ENCODE data around the gene ADAMTS14.

ADAMTS14 gene

DNA sequence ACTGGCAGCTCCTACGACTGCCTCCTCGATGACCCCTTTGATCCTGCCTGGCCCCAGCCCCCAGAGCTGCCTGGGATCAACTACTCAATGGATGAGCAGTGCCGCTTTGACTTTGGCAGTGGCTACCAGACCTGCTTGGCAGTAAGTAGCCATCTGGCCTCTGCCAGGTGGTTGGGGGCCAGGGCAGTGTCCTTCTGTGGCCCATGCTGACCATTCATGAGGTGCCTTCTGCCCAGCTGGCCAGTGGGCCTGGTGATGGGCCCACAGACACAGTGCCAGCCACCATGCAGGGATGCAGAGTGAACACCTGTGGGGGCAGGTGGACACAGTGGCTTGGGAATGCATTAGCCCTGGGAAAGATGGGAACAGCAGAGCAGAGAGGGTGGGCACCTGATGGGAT lies 62.9 kb downstream of the ADAMTS14 start:
- no peak overlapping the region for H3K4me3 Mint-ChIP-seq

GRCh38 chr10:70736525-70736924 lies 64.2 kb downstream of the ADAMTS14 start:
- H3K4me1 Mint-ChIP-seq (ENCODE audit: low read depth) = no peaks in the 10 kb centered on the region
- no peaks in the 10 kb centered on the region for H3K36me3 Mint-ChIP-seq (ENCODE audit: low read depth)

More for the DNA sequence above, 62.9 kb downstream of the ADAMTS14 start:
- no peak for DNase-seq
- Mint-ChIP-seq H3K27me3 (no peaks in the 10 kb centered on the region), H3K4me1 (ENCODE audit: low read depth) (no peaks in the 10 kb centered on the region), H3K36me3 (ENCODE audit: low read depth) (no peaks in the 10 kb centered on the region), H3K9me3 (no peaks in the 10 kb centered on the region), H3K27ac (no peak overlapping the region)

GRCh38 chr10:70737250-70737649 lies 64.9 kb downstream of the ADAMTS14 start:
- H3K4me1 Mint-ChIP-seq (ENCODE audit: low read depth) = no peaks in the 10 kb centered on the region
- no peak overlapping the region for H3K4me3 Mint-ChIP-seq
- H3K9me3 Mint-ChIP-seq = no peaks in the 10 kb centered on the region
- H3K27ac Mint-ChIP-seq = no peak overlapping the region
- H3K27me3 Mint-ChIP-seq = no peaks in the 10 kb centered on the region
- H3K36me3 Mint-ChIP-seq (ENCODE audit: low read depth) = no peaks in the 10 kb centered on the region
- DNase-seq = no peak

More at GRCh38 chr10:70736525-70736924, 64.2 kb downstream of the ADAMTS14 start:
- H3K9me3 Mint-ChIP-seq = no peaks in the 10 kb centered on the region
- no peak overlapping the region for H3K27ac Mint-ChIP-seq
- H3K4me3 Mint-ChIP-seq = no peak overlapping the region
- DNase-seq = no peak
- H3K27me3 Mint-ChIP-seq = no peaks in the 10 kb centered on the region

DNA sequence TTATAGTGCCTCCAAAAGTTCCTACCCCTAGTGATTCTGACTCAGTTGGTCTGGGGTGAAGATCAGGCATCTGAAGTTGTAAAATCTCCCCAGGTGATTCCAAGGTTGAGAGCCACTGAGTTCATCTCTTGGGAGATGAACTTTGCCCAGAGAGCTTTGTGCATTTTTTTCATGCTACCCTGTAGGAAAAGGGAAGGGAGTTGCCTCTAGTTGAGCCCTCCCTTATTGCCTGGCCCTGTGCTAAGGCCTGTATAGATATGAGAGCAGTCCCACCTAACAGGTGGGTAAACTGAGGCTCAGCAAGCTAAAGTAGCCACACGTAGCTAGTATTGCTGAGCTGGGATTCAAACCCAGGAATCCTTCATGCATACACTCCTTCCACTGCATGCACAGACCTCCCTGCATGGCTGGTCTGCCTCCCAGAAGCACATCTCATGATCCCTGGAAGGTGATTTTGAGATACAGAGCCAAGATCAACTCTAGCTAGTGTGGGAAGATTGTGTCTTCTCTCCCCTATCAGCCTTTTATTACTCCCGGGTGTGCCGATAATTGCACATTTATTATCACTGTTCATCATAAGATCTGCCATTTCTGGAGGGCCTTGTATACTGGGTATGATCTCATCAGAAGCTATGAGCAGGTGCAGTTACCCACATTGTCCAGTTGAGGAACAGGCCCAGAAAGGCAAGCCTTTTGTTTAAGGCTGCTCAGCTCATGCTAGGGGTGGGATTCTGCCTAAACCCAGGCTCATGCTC lies 65.9 kb downstream of the ADAMTS14 start:
- no peaks in the 10 kb centered on the region for H3K9me3 Mint-ChIP-seq
- H3K4me3 Mint-ChIP-seq = no peak overlapping the region
- no peaks in the 10 kb centered on the region for H3K36me3 Mint-ChIP-seq (ENCODE audit: low read depth)
- H3K27me3 Mint-ChIP-seq = no peaks in the 10 kb centered on the region
- H3K4me1 Mint-ChIP-seq (ENCODE audit: low read depth) = peaks cover 5% of the 10 kb centered on the region
- DNase-seq = no peak
- no peak overlapping the region for H3K27ac Mint-ChIP-seq

- H3K27me3 Mint-ChIP-seq = no peaks in the 10 kb centered on the region
- no peak overlapping the region for H3K4me3 Mint-ChIP-seq
- no peak for DNase-seq
- H3K4me1 Mint-ChIP-seq (ENCODE audit: low read depth) = peaks cover 5% of the 10 kb centered on the region
- no peaks in the 10 kb centered on the region for H3K9me3 Mint-ChIP-seq
- no peak overlapping the region for H3K27ac Mint-ChIP-seq
- H3K36me3 Mint-ChIP-seq (ENCODE audit: low read depth) = no peaks in the 10 kb centered on the region
These were observed 66.4 kb downstream of the ADAMTS14 start for GRCh38 chr10:70738761-70739121.

DNA sequence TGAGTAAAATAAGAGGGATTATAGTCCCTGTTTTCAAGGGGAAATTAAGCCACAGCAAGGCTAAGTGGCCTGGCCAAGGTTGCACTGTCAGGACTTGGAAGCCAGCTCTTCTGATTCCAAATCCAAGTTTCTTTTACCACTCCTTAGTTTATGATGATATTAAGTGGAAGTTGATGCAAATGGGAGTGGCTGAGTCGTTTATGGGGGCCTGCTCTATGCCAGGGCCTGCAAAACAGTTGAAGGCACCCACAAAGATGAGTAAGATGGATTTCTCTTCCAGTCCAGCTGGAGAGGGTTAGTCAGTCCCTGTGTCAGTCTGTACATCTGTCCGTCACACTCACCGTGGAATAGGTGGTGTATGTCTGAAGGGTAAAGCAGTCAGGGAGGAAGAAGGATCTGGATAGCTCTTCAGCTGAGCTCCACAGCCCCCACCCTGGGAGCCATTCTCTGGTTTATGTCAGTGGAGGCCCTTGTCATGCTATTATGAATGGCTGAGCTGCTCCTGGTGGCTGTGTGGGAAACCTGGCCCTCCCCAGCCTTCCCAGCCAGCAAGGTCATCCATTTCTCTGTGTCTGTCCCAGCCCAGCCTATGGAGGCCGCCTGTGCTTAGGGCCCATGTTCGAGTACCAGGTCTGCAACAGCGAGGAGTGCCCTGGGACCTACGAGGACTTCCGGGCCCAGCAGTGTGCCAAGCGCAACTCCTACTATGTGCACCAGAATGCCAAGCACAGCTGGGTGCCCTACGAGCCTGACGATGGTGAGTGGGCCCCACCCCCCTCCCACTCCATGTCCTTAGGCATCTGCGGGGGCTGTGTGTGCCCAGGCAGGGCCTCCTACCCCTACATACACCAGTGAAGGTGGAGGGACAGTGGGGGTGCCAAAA lies 68.3 kb downstream of the ADAMTS14 start:
- no peak for DNase-seq
- Mint-ChIP-seq H3K27me3 (no peaks in the 10 kb centered on the region), H3K36me3 (ENCODE audit: low read depth) (no peaks in the 10 kb centered on the region), H3K4me1 (ENCODE audit: low read depth) (peaks cover 5% of the 10 kb centered on the region), H3K9me3 (no peaks in the 10 kb centered on the region), H3K4me3 (no peak overlapping the region), H3K27ac (no peak overlapping the region)

GRCh38 chr10:70742537-70743429 lies 70.5 kb downstream of the ADAMTS14 start:
- no peaks in the 10 kb centered on the region for H3K9me3 Mint-ChIP-seq
- no peak for DNase-seq
- no peak overlapping the region for H3K27ac Mint-ChIP-seq
- H3K36me3 Mint-ChIP-seq (ENCODE audit: low read depth) = no peaks in the 10 kb centered on the region
- H3K27me3 Mint-ChIP-seq = no peaks in the 10 kb centered on the region
- no peak overlapping the region for H3K4me3 Mint-ChIP-seq
- peaks cover 5% of the 10 kb centered on the region for H3K4me1 Mint-ChIP-seq (ENCODE audit: low read depth)

DNA sequence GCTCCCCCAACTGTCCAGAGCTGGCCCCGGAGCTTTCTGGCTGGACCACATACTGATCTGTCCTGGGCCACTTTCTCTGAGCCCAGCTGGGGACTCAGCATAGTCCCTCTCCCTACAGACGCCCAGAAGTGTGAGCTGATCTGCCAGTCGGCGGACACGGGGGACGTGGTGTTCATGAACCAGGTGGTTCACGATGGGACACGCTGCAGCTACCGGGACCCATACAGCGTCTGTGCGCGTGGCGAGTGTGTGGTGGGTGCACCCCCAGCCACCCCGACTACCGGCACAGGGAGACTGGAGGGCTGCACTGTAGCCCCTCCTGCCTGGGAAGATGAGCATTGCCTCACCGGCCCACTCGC lies 71.1 kb downstream of the ADAMTS14 start:
- peaks cover 5% of the 10 kb centered on the region for H3K4me1 Mint-ChIP-seq (ENCODE audit: low read depth)
- H3K4me3 Mint-ChIP-seq = no peak overlapping the region
- H3K36me3 Mint-ChIP-seq (ENCODE audit: low read depth) = no peaks in the 10 kb centered on the region
- no peak for DNase-seq
- no peak overlapping the region for H3K27ac Mint-ChIP-seq
- H3K9me3 Mint-ChIP-seq = no peaks in the 10 kb centered on the region
- no peaks in the 10 kb centered on the region for H3K27me3 Mint-ChIP-seq

GRCh38 chr10:70743879-70744278 lies 71.6 kb downstream of the ADAMTS14 start:
- Mint-ChIP-seq H3K27ac (no peak overlapping the region), H3K4me1 (ENCODE audit: low read depth) (peaks cover 5% of the 10 kb centered on the region), H3K27me3 (no peaks in the 10 kb centered on the region), H3K4me3 (no peak overlapping the region), H3K36me3 (ENCODE audit: low read depth) (no peaks in the 10 kb centered on the region), H3K9me3 (no peaks in the 10 kb centered on the region)
- no peak for DNase-seq

DNA sequence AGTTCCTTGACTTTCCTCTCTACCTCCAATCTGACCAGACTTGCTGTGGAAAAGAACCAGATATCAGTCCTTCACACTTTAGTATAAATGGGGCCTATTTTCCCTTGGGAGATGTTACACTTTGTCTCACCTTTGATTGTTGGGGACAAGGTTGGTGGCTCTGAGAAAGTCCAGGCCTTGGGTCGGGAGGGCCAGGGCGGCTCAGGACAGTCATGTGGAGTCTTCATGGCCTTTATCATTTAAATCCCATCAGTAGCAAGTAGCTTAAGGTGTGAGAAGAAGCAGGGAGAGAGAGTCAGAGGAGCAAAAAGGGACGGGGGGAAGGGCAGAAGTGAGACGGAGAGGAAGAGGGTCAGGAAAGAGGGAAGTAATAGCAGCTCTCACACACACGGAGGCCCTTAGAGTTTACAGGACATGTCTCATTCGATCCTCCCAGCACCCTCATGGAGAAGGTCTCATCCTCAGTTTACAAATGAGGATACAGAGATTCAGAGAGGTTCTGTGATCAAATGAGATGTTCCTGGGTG lies 72.4 kb downstream of the ADAMTS14 start:
- Mint-ChIP-seq H3K9me3 (no peaks in the 10 kb centered on the region), H3K4me3 (no peak overlapping the region), H3K36me3 (ENCODE audit: low read depth) (no peaks in the 10 kb centered on the region), H3K27me3 (no peaks in the 10 kb centered on the region), H3K4me1 (ENCODE audit: low read depth) (peaks cover 5% of the 10 kb centered on the region), H3K27ac (peak overlapping the region; percentile 29)
- DNase-seq = no peak

DNA sequence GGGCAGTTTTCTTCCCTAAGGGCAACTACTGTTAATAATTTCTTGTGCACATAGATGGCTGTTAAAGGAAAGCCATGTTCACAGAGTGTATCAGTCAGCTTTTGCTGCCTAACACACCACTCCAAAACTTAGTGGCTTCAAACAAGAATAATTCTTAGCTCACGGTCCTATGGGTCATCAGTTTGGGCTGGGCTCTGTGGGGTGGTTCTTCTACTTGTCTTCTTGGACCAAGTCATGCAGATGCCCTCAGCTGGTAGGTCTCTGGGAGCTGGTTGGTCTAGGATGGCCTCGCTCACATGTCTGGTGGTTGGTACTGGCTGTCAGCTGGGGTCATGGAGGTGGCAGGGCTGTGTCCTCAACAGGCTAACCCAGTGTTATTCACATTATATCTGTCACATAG lies 73.2 kb downstream of the ADAMTS14 start:
- H3K9me3 Mint-ChIP-seq = no peaks in the 10 kb centered on the region
- no peak overlapping the region for H3K4me3 Mint-ChIP-seq
- peaks cover 5% of the 10 kb centered on the region for H3K4me1 Mint-ChIP-seq (ENCODE audit: low read depth)
- DNase-seq = no peak
- no peak overlapping the region for H3K27ac Mint-ChIP-seq
- no peaks in the 10 kb centered on the region for H3K36me3 Mint-ChIP-seq (ENCODE audit: low read depth)
- H3K27me3 Mint-ChIP-seq = no peaks in the 10 kb centered on the region

- no peaks in the 10 kb centered on the region for H3K9me3 Mint-ChIP-seq
- no peaks in the 10 kb centered on the region for H3K36me3 Mint-ChIP-seq (ENCODE audit: low read depth)
- peaks cover 5% of the 10 kb centered on the region for H3K4me1 Mint-ChIP-seq (ENCODE audit: low read depth)
- no peak for DNase-seq
- no peak overlapping the region for H3K4me3 Mint-ChIP-seq
- no peaks in the 10 kb centered on the region for H3K27me3 Mint-ChIP-seq
- H3K27ac Mint-ChIP-seq = no peak overlapping the region
These were observed 75.1 kb downstream of the ADAMTS14 start for GRCh38 chr10:70747192-70747965.

GRCh38 chr10:70748305-70748704 lies 76.0 kb downstream of the ADAMTS14 start:
- Mint-ChIP-seq H3K27me3 (no peaks in the 10 kb centered on the region), H3K9me3 (no peaks in the 10 kb centered on the region), H3K36me3 (ENCODE audit: low read depth) (no peaks in the 10 kb centered on the region), H3K4me3 (no peak overlapping the region), H3K27ac (no peak overlapping the region), H3K4me1 (ENCODE audit: low read depth) (no peaks in the 10 kb centered on the region)
- DNase-seq = no peak
